CD4-positive, alpha-beta T cell treated with Interleukin-6 at 100 ng/mL for 8 hours (primary cell): Measurements from ENCODE around the gene CR1.
"Not testable (repeated sequence)": the region's sequence is repeated elsewhere in the genome, so short reads cannot be mapped to it uniquely, and the experiment has no call there.

ENCODE experiments used
- DNase-seq: peaks from one replicate; pipeline ENCODE4 v3.0.0-alpha.2; 2020; ENCODE audit warnings: mixed read lengths, low spot score

The CR1 gene

GRCh38 chr1:207495801-207496792 is at the start of gene CR1:
Gene CR1, plus strand, starts transcription at chr1:207496157. Its CDS starts 111 bp downstream, at chr1:207496268.
- DNase-seq: peak; percentile 17

GRCh38 chr1:207453710-207454045 is 42.3 kb upstream of the CR1 start:
- no peak for DNase-seq

GRCh38 chr1:207454046-207454964 is 41.7 kb upstream of the CR1 start, which contains the start of gene CR2:
Gene CR2, plus strand, starts transcription at chr1:207454328. Its CDS starts 91 bp downstream, at chr1:207454419.
- peak; percentile 19 for DNase-seq

- DNase-seq: no peak
These were observed 40.7 kb upstream of the CR1 start for GRCh38 chr1:207455183-207455754.

- DNase-seq: no peak
These were observed 37.5 kb upstream of the CR1 start for GRCh38 chr1:207458414-207458813.

GRCh38 chr1:207459008-207459407 is 36.9 kb upstream of the CR1 start:
- peak; percentile 65 for DNase-seq

- no peak for DNase-seq
These were observed 34.3 kb upstream of the CR1 start for GRCh38 chr1:207461649-207462048.

- no peak for DNase-seq
These were observed 33.4 kb upstream of the CR1 start for GRCh38 chr1:207462535-207462934.

- DNase-seq: no peak
These were observed 32.9 kb upstream of the CR1 start for GRCh38 chr1:207463021-207463420.

GRCh38 chr1:207463571-207463970 is 32.4 kb upstream of the CR1 start:
- no peak for DNase-seq

- peak; percentile 41 for DNase-seq
These were observed 25.0 kb upstream of the CR1 start for GRCh38 chr1:207470927-207471326.

- no peak for DNase-seq
These were observed 21.7 kb upstream of the CR1 start for GRCh38 chr1:207474210-207474609.

GRCh38 chr1:207486198-207486597 is 9.8 kb upstream of the CR1 start:
- DNase-seq: no peak

GRCh38 chr1:207487636-207488035 is 8.3 kb upstream of the CR1 start:
- DNase-seq: no peak

GRCh38 chr1:207493212-207493611 is 2.7 kb upstream of the CR1 start:
- DNase-seq: no peak

GRCh38 chr1:207494171-207494570 is 1.8 kb upstream of the CR1 start:
- no peak for DNase-seq

GRCh38 chr1:207495281-207495680 is 676 bp upstream of the CR1 start:
- not testable (repeated sequence) for DNase-seq

GRCh38 chr1:207497941-207498340 is 2.0 kb downstream of the CR1 start:
- no peak for DNase-seq

- peak; percentile 58 for DNase-seq
These were observed 3.6 kb downstream of the CR1 start for GRCh38 chr1:207499573-207499972.

- no peak for DNase-seq
These were observed 4.3 kb downstream of the CR1 start for GRCh38 chr1:207500306-207500705.

GRCh38 chr1:207501071-207501470 is 5.1 kb downstream of the CR1 start:
- DNase-seq: no peak

- no peak for DNase-seq
These were observed 6.8 kb downstream of the CR1 start for GRCh38 chr1:207502726-207503125.
